ENCODE measurements around the gene FGF5. TPM values are rescaled to one million over a fixed set of nuclear protein-coding genes. Genes with fewer than 3 reads are reported as not detected.

Gene FGF5
- total RNA-seq, 1 experiment from 2014 or later = not detected

DNA sequence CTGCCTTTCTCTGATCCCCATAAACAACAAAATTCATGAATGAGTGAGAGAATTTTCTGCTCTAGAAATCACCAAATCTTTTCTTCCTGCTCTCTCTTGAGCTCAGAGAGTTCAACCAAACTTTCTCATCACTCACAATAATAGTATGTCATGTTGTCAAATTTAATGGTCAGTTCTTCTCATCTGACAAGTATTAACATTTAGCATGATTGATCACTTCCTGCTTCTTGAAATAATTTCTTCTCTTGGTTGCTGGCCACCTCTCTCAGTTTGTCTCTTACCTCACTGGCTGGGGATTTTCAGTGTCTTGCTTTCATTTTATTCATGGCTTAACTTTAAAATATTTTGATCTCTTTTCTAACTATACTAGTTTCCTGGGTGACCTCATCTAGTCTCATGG is 25.5 kb upstream of the FGF5 start:
- Histone ChIP-seq H3K14ac (ENCODE audit: insufficient read depth, low read length) (no peak overlapping the region), H3T11ph (ENCODE audit: low read length) (no peak overlapping the region), H3K79me1 (ENCODE audit: insufficient read depth, low read depth, low read length, poor library complexity, severe bottlenecking) (no peaks in the 10 kb centered on the region), H4K5ac (ENCODE audit: insufficient read length, low read depth, low read length) (no peak overlapping the region), H4K91ac (ENCODE audit: insufficient read length, low read depth, low read length) (no peak overlapping the region), H2BK12ac (ENCODE audit: insufficient read length, low read depth, low read length) (no peak overlapping the region), H3K23me2 (ENCODE audit: insufficient read length, low read depth, low read length, poor library complexity, severe bottlenecking) (no peaks in the 10 kb centered on the region), H3K56ac (ENCODE audit: insufficient read length, low read depth, low read length) (no peak overlapping the region), H4K8ac (replicated peaks; ENCODE audit: insufficient read length, low read depth, low read length) (no peak overlapping the region), H3K18ac (ENCODE audit: insufficient read length, low read depth, low read length) (no peak overlapping the region), H2BK15ac (ENCODE audit: low read depth, low read length) (no peak overlapping the region), H3K23ac (ENCODE audit: insufficient read length, low read depth, low read length) (no peak overlapping the region), H2AK5ac (ENCODE audit: insufficient read length, low read length) (no peak overlapping the region), H4K20me1 (ENCODE audit: control insufficient read depth, insufficient read depth, insufficient read length) (no peaks in the 10 kb centered on the region), H3K27ac (ENCODE audit: insufficient read length, low read depth, low read length) (no peak overlapping the region), H3K9ac (ENCODE audit: extremely low read depth, insufficient read length, low read length) (no peak overlapping the region), H3K4me2 (ENCODE audit: insufficient read depth, insufficient read length, low read length) (no peak overlapping the region), H2AFZ (ENCODE audit: low read length) (no peak overlapping the region), H3K4me1 (ENCODE audit: insufficient read depth, low read length) (no peaks in the 10 kb centered on the region), H3K27me3 (ENCODE audit: insufficient read depth, low read length) (no peaks in the 10 kb centered on the region; the same call in 1 of the 2 replicates), H3K4ac (ENCODE audit: low read depth, low read length) (no peak overlapping the region), H2BK20ac (ENCODE audit: low read depth, low read length, poor library complexity, severe bottlenecking) (no peak overlapping the region), H2BK120ac (ENCODE audit: low read depth, low read length, poor library complexity, severe bottlenecking) (no peak overlapping the region), H3K79me2 (ENCODE audit: insufficient read depth, low read length) (no peaks in the 10 kb centered on the region), H2BK5ac (ENCODE audit: insufficient read length, low read length) (no peak overlapping the region), H3K9me3 (ENCODE audit: control insufficient read depth, low read depth, low read length) (no peaks in the 10 kb centered on the region)
- Mint-ChIP-seq H3K27me3 (ENCODE audit: low read depth) (peaks cover 19% of the 10 kb centered on the region), H3K36me3 (ENCODE audit: insufficient read depth in 1 of 3, low read depth in 3 of 3) (no peaks in the 10 kb centered on the region), H3K9me3 (no peaks in the 10 kb centered on the region), H3K4me3 (no peak overlapping the region), H3K4me1 (no peaks in the 10 kb centered on the region), H3K27ac (no peak overlapping the region)
- DNase-seq = no peak
- TF ChIP-seq CTCF (conservative IDR thresholded peaks at IDR 0.05) = no peak
